ENCODE data around the gene IGFN1. TPM values are rescaled to one million over a fixed set of nuclear protein-coding genes. Genes with fewer than 3 reads are reported as not detected.

Gene IGFN1
- total and polyA plus RNA-seq, 2 of the 4 experiments (the other 2 are of a cell fraction): 0.05 TPM; not detected in 1

- no peak for TF ChIP-seq ELK1 (IDR thresholded peaks at IDR 0.05; ENCODE audit: borderline replicate concordance, low read depth, low read length)
- no peak for TF ChIP-seq SMC3 (IDR thresholded peaks at IDR 0.05; ENCODE audit: low read depth, low read length)
- no peak for TF ChIP-seq MAFK (IDR thresholded peaks at IDR 0.05; ENCODE audit: low read depth, low read length)
- no peak for TF ChIP-seq MAZ (IDR thresholded peaks at IDR 0.05; ENCODE audit: borderline replicate concordance, low read depth, low read length)
Measured at GRCh38 chr1:201229095-201229494, 38.5 kb downstream of the IGFN1 start (continued).
